ENCODE results near the gene TARBP2. TPM values are rescaled to one million over a fixed set of nuclear protein-coding genes. Genes with fewer than 3 reads are reported as not detected.

TARBP2 gene
- polyA plus RNA-seq, 3 donors: 16.6 to 39.4 (median 24.4) TPM

DNA sequence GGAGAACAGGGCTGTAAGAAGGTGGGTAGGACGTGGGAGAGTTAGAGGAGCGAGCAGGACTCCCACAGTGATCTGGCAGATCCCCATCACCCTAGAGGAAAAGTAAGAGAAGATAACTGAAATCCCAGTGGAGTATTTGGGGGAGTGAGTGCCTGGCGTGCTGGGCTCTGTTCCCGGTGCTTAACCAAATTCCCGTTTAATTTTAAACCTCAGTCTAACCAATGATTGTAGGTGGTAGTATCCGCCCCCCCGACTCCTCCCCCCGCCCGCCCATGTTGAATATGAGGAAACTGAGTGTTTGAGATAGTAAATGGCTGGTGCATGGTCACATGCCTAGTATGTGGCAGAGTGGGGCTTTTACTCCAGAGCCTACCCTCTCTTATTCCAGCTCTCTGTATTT, 1.2 kb downstream of the TARBP2 start:
- no peak overlapping the region for H3K9ac ChIP-seq (ENCODE audit: insufficient read depth, low read length, poor library complexity, severe bottlenecking)
- no peaks in the 10 kb centered on the region for H3K27me3 ChIP-seq (ENCODE audit: control insufficient read depth in 2 of 2, insufficient read depth in 2 of 2, low read length in 2 of 2)
- peak overlapping the region in 1 of 3 experiments; percentile 81 for H3K4me3 ChIP-seq (replicated peaks in 1 of 3; ENCODE audit: low read depth in 2 of 3, low read length in 3 of 3)
- Mint-ChIP-seq H3K9me3 (no peaks in the 10 kb centered on the region), H3K4me3 (no peak overlapping the region), H3K36me3 (peaks cover 29 to 42% of the 10 kb centered on the region in 2 donors), H3K4me1 (peaks cover 35% of the 10 kb centered on the region), H3K27ac (peak overlapping the region in 4 of 7 donors; percentile 71 to 99 (median 74)), H3K27me3 (ENCODE audit: low read depth in 3 of 3) (peaks cover 0 to 6% (median 0%) of the 10 kb centered on the region in 3 donors)
- peaks cover 30 to 34% of the 10 kb centered on the region in 2 donors for H3K4me1 ChIP-seq (ENCODE audit: control insufficient read depth in 1 of 2, insufficient read depth in 2 of 2, low read length in 2 of 2)
- peak overlapping the region; percentile 97 for H3K4me2 ChIP-seq (replicated peaks; ENCODE audit: extremely low read depth, low read length, poor library complexity, severe bottlenecking)
- TF ChIP-seq CTCF (IDR thresholded peaks at IDR 0.05): no peak
- H4K20me1 ChIP-seq (ENCODE audit: insufficient read depth, low read length): no peaks in the 10 kb centered on the region
- no peak overlapping the region for H2AFZ ChIP-seq (ENCODE audit: insufficient read depth, low read depth, low read length, poor library complexity, severe bottlenecking)
- no CpG with 5 or more reads among the region's 9 CpGs for WGBS (ENCODE audit: insufficient coverage)
- intact Hi-C loops (cut with micrococcal nuclease): loop anchor here (5.0 to 10.0 kb wide), 3 partner anchors 50 to 288 kb away; partner anchors contain the start of genes AAAS (in 1 of the 2) and PCBP2 (in 1 of the 2)
- peaks cover 29 to 40% of the 10 kb centered on the region in 2 donors for H3K36me3 ChIP-seq (replicated peaks in 1 of 2; ENCODE audit: control insufficient read depth in 1 of 2, insufficient read depth in 2 of 2, low read length in 2 of 2)
- no peaks in the 10 kb centered on the region for H3K9me3 ChIP-seq (replicated peaks in 1 of 2; ENCODE audit: control insufficient read depth in 1 of 2, insufficient read depth in 1 of 2, low read length in 2 of 2)
- peak overlapping the region in 1 of 2 donors; percentile 99 for H3K27ac ChIP-seq (ENCODE audit: low read depth in 1 of 2, low read length in 2 of 2)
- H3K79me2 ChIP-seq (ENCODE audit: insufficient read depth, low read length): peaks cover 21% of the 10 kb centered on the region
- DNase-seq: no peak

- peaks cover 18% of the 10 kb centered on the region for H3K79me2 ChIP-seq (ENCODE audit: insufficient read depth, low read length)
- TF ChIP-seq CTCF (IDR thresholded peaks at IDR 0.05): no peak
- H3K36me3 ChIP-seq (replicated peaks in 1 of 2; ENCODE audit: control insufficient read depth in 1 of 2, insufficient read depth in 2 of 2, low read length in 2 of 2): peaks cover 33 to 45% of the 10 kb centered on the region in 2 donors
- Mint-ChIP-seq H3K4me1 (peaks cover 30% of the 10 kb centered on the region), H3K4me3 (no peak overlapping the region), H3K27ac (peak overlapping the region in 1 of 7 donors; percentile 68), H3K36me3 (peaks cover 29 to 47% of the 10 kb centered on the region in 2 donors), H3K9me3 (no peaks in the 10 kb centered on the region), H3K27me3 (ENCODE audit: low read depth in 3 of 3) (peaks cover 0 to 6% (median 0%) of the 10 kb centered on the region in 3 donors)
- intact Hi-C loops (cut with micrococcal nuclease): loop anchor here (5.0 to 10.0 kb wide), 3 partner anchors 51 to 288 kb away; partner anchors contain the start of genes AAAS (in 1 of the 2) and PCBP2 (in 1 of the 2)
- no peak overlapping the region for H3K9ac ChIP-seq (ENCODE audit: insufficient read depth, low read length, poor library complexity, severe bottlenecking)
- 83% methylated on average over 1 of the region's 10 CpGs for WGBS (ENCODE audit: insufficient coverage)
- DNase-seq: no peak
- no peak overlapping the region for H3K4me2 ChIP-seq (replicated peaks; ENCODE audit: extremely low read depth, low read length, poor library complexity, severe bottlenecking)
- H3K4me1 ChIP-seq (ENCODE audit: control insufficient read depth in 1 of 2, insufficient read depth in 2 of 2, low read length in 2 of 2): peaks cover 29 to 34% of the 10 kb centered on the region in 2 donors
- H3K27ac ChIP-seq (ENCODE audit: low read depth in 1 of 2, low read length in 2 of 2): no peak overlapping the region
- H4K20me1 ChIP-seq (ENCODE audit: insufficient read depth, low read length): no peaks in the 10 kb centered on the region
- no peak overlapping the region for H2AFZ ChIP-seq (ENCODE audit: insufficient read depth, low read depth, low read length, poor library complexity, severe bottlenecking)
- H3K27me3 ChIP-seq (ENCODE audit: control insufficient read depth in 2 of 2, insufficient read depth in 2 of 2, low read length in 2 of 2): no peaks in the 10 kb centered on the region
- no peak overlapping the region for H3K4me3 ChIP-seq (replicated peaks in 1 of 3; ENCODE audit: low read depth in 2 of 3, low read length in 3 of 3)
- H3K9me3 ChIP-seq (replicated peaks in 1 of 2; ENCODE audit: control insufficient read depth in 1 of 2, insufficient read depth in 1 of 2, low read length in 2 of 2): no peaks in the 10 kb centered on the region
Observed at GRCh38 chr12:53502983-53503728, 2.1 kb downstream of the TARBP2 start.

All from CD14-positive monocyte (primary cell).